K562 (cell line): ENCODE measurements around the gene CTPS1. TPM values are rescaled to one million over a fixed set of nuclear protein-coding genes. Genes with fewer than 3 reads are reported as not detected.
A peak's percentile ranks its signal among the peaks of the same experiment; 100 is the strongest.

ENCODE experiments used
- ATAC-seq: fragments of 200-7000 bp; cut with Tn5 transposase; 3 replicates; pipeline ENCODE4 v1.9.1; 2020; ENCODE audit warnings: moderate library complexity
- BruUV-seq: library from RNA; stranded (reverse); fragments of 400-500 nt; replicated peaks from 2 replicates; lab custom pipeline; 2021; lab: Mats Ljungman, UMichigan
- CTCF ChIA-PET: fragments of 300-600 bp; formaldehyde crosslinking; extraction: SDS; loops from one replicate; lab custom pipeline; 2021; ENCODE audit warnings: low intra/inter-chr PET ratio; lab: Yijun Ruan, JAX
- POLR2A ChIA-PET: fragments of 300-600, 350-650 bp; sonication (Branson Sonifier 250); formaldehyde crosslinking; extraction: SDS; loops from one replicate; lab custom pipeline; 2021; ENCODE audit warnings: antibody characterized with exemption, inconsistent platforms; lab: Yijun Ruan, JAX
- DNase-seq, 4 experiments: peaks; one replicate each; pipeline versions ENCODE4 v3.0.0 to v3.0.0-alpha.2; 2011 to 2018; ENCODE audit warnings: low spot score in 3 of 4, mixed read lengths in 3 of 4; ENCODE audit errors: extremely low read depth in 1 of 4
- FAIRE-seq: peaks from 2 replicates; lab custom pipeline; 2011; peaks lifted over from hg19 to GRCh38; lab: Jason Lieb, UNC
- H2AFZ ChIP-seq: 2 replicates; pipeline ENCODE4 v1.6.0; 2011; ENCODE audit warnings: low read depth, low read length, control low read depth, inconsistent platforms
- H3K27ac ChIP-seq: fragments of 200-600 bp; 3 replicates; pipeline ENCODE4 v1.8.0; 2011; ENCODE audit warnings: low read depth, mild to moderate bottlenecking, control low read depth, inconsistent platforms, low read length, moderate library complexity, mixed read lengths; ENCODE audit errors: extremely low read depth
- H3K27me3 ChIP-seq, 2 experiments: fragments of 300-600 bp in 1 of 2; 2 replicates in 1 of 2; 3 replicates in 1 of 2; pipeline versions ENCODE4 v1.6.0 to v1.8.0; 2011; ENCODE audit warnings: inconsistent platforms in 2 of 2, low read length in 2 of 2, mild to moderate bottlenecking in 1 of 2, mixed read lengths in 1 of 2, moderate library complexity in 1 of 2; ENCODE audit not compliant: control insufficient read depth in 2 of 2, insufficient read depth in 2 of 2
- H3K36me3 ChIP-seq: fragments of 300-600 bp; 3 replicates; pipeline ENCODE4 v1.8.0; 2011; ENCODE audit warnings: mild to moderate bottlenecking, low read length, inconsistent platforms; ENCODE audit not compliant: control insufficient read depth, insufficient read depth
- H3K4me1 ChIP-seq, 2 experiments: fragments of 200-600 bp in 1 of 2; replicated peaks in 1 of 2; 2 replicates in 1 of 2; 3 replicates in 1 of 2; pipeline versions ENCODE4 v1.5.1 to v1.8.0; 2011; ENCODE audit warnings: inconsistent platforms in 2 of 2, low read length in 2 of 2, mild to moderate bottlenecking in 1 of 2, mixed read lengths in 1 of 2, moderate library complexity in 1 of 2; ENCODE audit not compliant: control insufficient read depth in 2 of 2, insufficient read depth in 2 of 2
- H3K4me2 ChIP-seq: 2 replicates; pipeline ENCODE4 v1.6.1; 2011; ENCODE audit warnings: low read length, control low read depth, inconsistent platforms, mixed read lengths; ENCODE audit not compliant: insufficient read depth
- H3K4me3 ChIP-seq: fragments of 200-600 bp; sonication (generic), shearing (Covaris generic); 2 replicates; pipeline ENCODE4 v1.5.1; 2016; ENCODE audit warnings: control low read depth, inconsistent platforms
- H3K79me2 ChIP-seq: fragments of 200-600 bp; 3 replicates; pipeline ENCODE4 v1.8.0; 2011; ENCODE audit warnings: low read length, inconsistent platforms; ENCODE audit not compliant: control insufficient read depth, insufficient read depth
- H3K9ac ChIP-seq, 2 experiments: 2 replicates each; pipeline versions ENCODE4 v1.6.0 to v1.6.1; 2011; ENCODE audit warnings: low read depth in 2 of 2, low read length in 2 of 2, control low read depth in 1 of 2, inconsistent platforms in 1 of 2, mild to moderate bottlenecking in 1 of 2, mixed read lengths in 1 of 2; ENCODE audit not compliant: insufficient read depth in 1 of 2
- H3K9me1 ChIP-seq: one replicate; pipeline ENCODE4 v1.6.0; 2011; ENCODE audit warnings: inconsistent platforms, mild to moderate bottlenecking, low read length, moderate library complexity; ENCODE audit not compliant: control insufficient read depth, insufficient read depth
- H3K9me3 ChIP-seq: replicated peaks from 2 replicates; pipeline ENCODE4 v1.5.1; 2011; ENCODE audit warnings: low read depth, low read length, inconsistent platforms; ENCODE audit not compliant: control insufficient read depth, insufficient read depth
- H4K20me1 ChIP-seq: replicated peaks from 2 replicates; pipeline ENCODE4 v1.6.1; 2011; ENCODE audit warnings: low read length, inconsistent platforms, mixed read lengths; ENCODE audit not compliant: control insufficient read depth, insufficient read depth
- HDAC8 ChIP-seq: fragments of 450-650 bp; IDR thresholded peaks from 2 replicates; pipeline ENCODE4 v1.6.1; 2016; ENCODE audit warnings: mild to moderate bottlenecking, missing genetic modification characterization, moderate library complexity, missing compliant biosample characterization
- MGA ChIP-seq: fragments of 450-650 bp; IDR thresholded peaks from 2 replicates; pipeline ENCODE4 v1.6.1; 2016; ENCODE audit warnings: mild to moderate bottlenecking, moderate library complexity
- MTA3 ChIP-seq: fragments of 450-650 bp; formaldehyde crosslinking; IDR thresholded peaks from 2 replicates; pipeline ENCODE4 v1.6.1; 2017; ENCODE audit warnings: mild to moderate bottlenecking, borderline replicate concordance
- NR3C1 ChIP-seq: sonication (generic); formaldehyde crosslinking; IDR thresholded peaks from 2 replicates; pipeline ENCODE4 v1.8.1; 2022; ENCODE audit warnings: missing genetic modification reagents
- POLR2A ChIP-seq: fragments of 450-650 bp; conservative IDR thresholded peaks from 2 replicates; pipeline ENCODE4 v1.6.1; 2016
- RBM34 ChIP-seq: fragments of 200-400 bp; formaldehyde crosslinking; IDR thresholded peaks from 2 replicates; pipeline ENCODE4 v1.6.1; 2018; ENCODE audit warnings: low read length, borderline replicate concordance; ENCODE audit not compliant: insufficient read depth
- SETDB1 ChIP-seq: IDR thresholded peaks from one replicate; pipeline ENCODE4 v1.6.1; 2012; ENCODE audit warnings: low read length, control low read depth, inconsistent platforms
- ZNF408 ChIP-seq: fragments of 250-450 bp; sonication (Bioruptor Pico); IDR thresholded peaks from 2 replicates; pipeline ENCODE4 v1.4.0; 2020; ENCODE audit warnings: low read depth, mild to moderate bottlenecking, moderate library complexity
- ZSCAN32 ChIP-seq: fragments of 450-650 bp; formaldehyde crosslinking; IDR thresholded peaks from 2 replicates; pipeline ENCODE4 v1.4.0; 2020; ENCODE audit warnings: mild to moderate bottlenecking, moderate library complexity
- WGBS: fragments of 100-300 bp; shearing (Covaris generic); methylation state at CpG from one replicate; pipeline ENCODE4 v1.1.6; 2016; ENCODE audit warnings: low coverage, mixed read lengths; ENCODE audit not compliant: insufficient coverage; ENCODE audit errors: missing lambda C conversion rate; 5-methylcytosine and 5-hydroxymethylcytosine counted together
- in situ Hi-C: fragments of 300-500 bp; cut with MboI; formaldehyde crosslinking; loops from 4 replicates; pipeline ENCODE4 v1.15.0; 2018; ENCODE audit warnings: inconsistent platforms, mixed read lengths
- intact Hi-C: fragments of 100-400 bp; cut with micrococcal nuclease; formaldehyde crosslinking; loops from 2 replicates; pipeline ENCODE4 v1.14.2; 2022
- polyA plus RNA-seq, 8 experiments: library from polyadenylated mRNA; depleted of rRNA in 4 of 8; stranded (reverse) in 5 of 8; unstranded in 3 of 8; fragments of >200 nt; fragmentation: Nextera tagmentation in 2 of 8; fragmentation: Illumina TruSeq in 1 of 8; extraction: Ambion mirVana in 2 of 8; extraction: Trizol in 1 of 8; gene quantifications; 2 replicates each; pipeline versions ENCODE4 v1.2.1 to v1.2.3, GENCODE V29; 2011 to 2014; ENCODE audit warnings: inconsistent platforms in 1 of 8, missing spikeins in 1 of 8
- total RNA-seq, 7 experiments: library from RNA; depleted of rRNA in 6 of 7; stranded (reverse); fragments of >200 nt in 6 of 7; fragmentation: Illumina TruSeq in 2 of 7; extraction: Trizol in 2 of 7; gene quantifications; 2 replicates each; pipeline versions ENCODE4 v1.2.1 to v1.2.3, GENCODE V29; 2011 to 2021; ENCODE audit warnings: low replicate concordance in 1 of 7
- TF ChIP-seq, protein P1 (sequence below): fragments of 250-450 bp; sonication (Bioruptor Pico); IDR thresholded peaks from 2 replicates; pipeline ENCODE4 v1.9.0; 2021; ENCODE audit warnings: mild to moderate bottlenecking
- TF ChIP-seq, protein P2 (sequence below), 2 experiments: fragments of 450-650 bp; IDR thresholded peaks; 2 replicates each; pipeline ENCODE4 v1.6.1; 2016

CTPS1 gene
- total and polyA plus RNA-seq, 9 of the 15 experiments (the other 6 are each of a cell fraction or from before 2014, with no cell fraction given): 44.4 to 164 (median 87.7) TPM

GRCh38 chr1:41046347-41046775, 66.9 kb downstream of the CTPS1 start:
- Histone ChIP-seq H3K4me1 (peaks cover 0 to 16% of the 10 kb centered on the region in 2 experiments; a peak in 4 of 5 replicates), H2AFZ (no peak overlapping the region), H3K79me2 (no peaks in the 10 kb centered on the region), H3K9me1 (no peaks in the 10 kb centered on the region), H3K27me3 (no peaks in the 10 kb centered on the region), H3K36me3 (peaks cover 52% of the 10 kb centered on the region), H3K9ac (0 out of 4 replicates have a peak overlapping the region, but pooled peaks of 1 of the 2 experiments have one; percentile 31), H4K20me1 (no peaks in the 10 kb centered on the region), H3K4me3 (no peak overlapping the region), H3K4me2 (no peak overlapping the region), H3K9me3 (no peaks in the 10 kb centered on the region), H3K27ac (no peak overlapping the region; the same call in 2 of the 3 replicates)
- FAIRE-seq (no peak), DNase-seq (no peak), ATAC-seq (no peak)
- BruUV-seq: no TSS peak
- 83% methylated on average over 10 of the region's 10 CpGs for WGBS
- CTCF ChIA-PET: no interaction called here
- POLR2A ChIA-PET: no interaction called here
- intact Hi-C loops: loop anchor here (10.0 kb wide), 1 partner anchor 198 kb away; the partner anchor contains the start of gene SCMH1
- in situ Hi-C loops: no loop called here
- TF ChIP-seq NR3C1 (CRISPR knock-in tag) (no peak), SETDB1 (no peak), POLR2A (no peak), RBM34 (no peak), MTA3 (no peak), ZNF408 (CRISPR knock-in tag) (no peak), ZSCAN32 (CRISPR knock-in tag) (no peak), MGA (no peak), HDAC8 (tag) (no peak)
- TF ChIP-seq, protein P1, sequence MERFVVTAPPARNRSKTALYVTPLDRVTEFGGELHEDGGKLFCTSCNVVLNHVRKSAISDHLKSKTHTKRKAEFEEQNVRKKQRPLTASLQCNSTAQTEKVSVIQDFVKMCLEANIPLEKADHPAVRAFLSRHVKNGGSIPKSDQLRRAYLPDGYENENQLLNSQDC (CRISPR knock-in tag): no peak
- TF ChIP-seq, protein P2, sequence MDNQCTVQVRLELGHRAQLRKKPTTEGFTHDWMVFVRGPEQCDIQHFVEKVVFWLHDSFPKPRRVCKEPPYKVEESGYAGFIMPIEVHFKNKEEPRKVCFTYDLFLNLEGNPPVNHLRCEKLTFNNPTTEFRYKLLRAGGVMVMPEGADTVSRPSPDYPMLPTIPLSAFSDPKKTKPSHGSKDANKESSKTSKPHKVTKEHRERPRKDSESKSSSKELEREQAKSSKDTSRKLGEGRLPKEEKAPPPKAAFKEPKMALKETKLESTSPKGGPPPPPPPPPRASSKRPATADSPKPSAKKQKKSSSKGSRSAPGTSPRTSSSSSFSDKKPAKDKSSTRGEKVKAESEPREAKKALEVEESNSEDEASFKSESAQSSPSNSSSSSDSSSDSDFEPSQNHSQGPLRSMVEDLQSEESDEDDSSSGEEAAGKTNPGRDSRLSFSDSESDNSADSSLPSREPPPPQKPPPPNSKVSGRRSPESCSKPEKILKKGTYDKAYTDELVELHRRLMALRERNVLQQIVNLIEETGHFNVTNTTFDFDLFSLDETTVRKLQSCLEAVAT (IDR thresholded peaks at IDR 0.05): no peak
